Measurements from ENCODE around the gene SNED1.

DNA sequence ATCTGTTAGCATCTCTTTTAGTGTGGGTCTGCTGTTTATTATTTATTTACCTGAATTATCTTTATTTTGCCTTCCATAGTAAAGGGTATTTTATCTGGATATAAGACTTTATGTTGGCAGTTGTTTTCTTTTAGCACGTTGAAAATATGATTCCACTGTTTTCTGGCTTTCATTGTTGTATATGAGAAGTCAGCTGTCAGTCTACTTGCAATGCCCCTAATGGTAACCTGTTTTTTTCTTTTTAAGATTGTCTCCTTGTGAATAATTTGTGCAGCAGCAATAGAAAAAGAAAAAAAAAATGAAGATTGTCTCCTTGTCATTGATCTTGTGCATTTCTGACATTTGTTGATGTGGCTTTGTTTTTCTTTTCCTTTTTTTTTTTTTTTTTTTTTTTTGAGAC is 27.2 kb downstream of the SNED1 start:
- no peak for TF ChIP-seq EZH2 (IDR thresholded peaks at IDR 0.05; ENCODE audit: low read depth)
- TF ChIP-seq, protein P1, sequence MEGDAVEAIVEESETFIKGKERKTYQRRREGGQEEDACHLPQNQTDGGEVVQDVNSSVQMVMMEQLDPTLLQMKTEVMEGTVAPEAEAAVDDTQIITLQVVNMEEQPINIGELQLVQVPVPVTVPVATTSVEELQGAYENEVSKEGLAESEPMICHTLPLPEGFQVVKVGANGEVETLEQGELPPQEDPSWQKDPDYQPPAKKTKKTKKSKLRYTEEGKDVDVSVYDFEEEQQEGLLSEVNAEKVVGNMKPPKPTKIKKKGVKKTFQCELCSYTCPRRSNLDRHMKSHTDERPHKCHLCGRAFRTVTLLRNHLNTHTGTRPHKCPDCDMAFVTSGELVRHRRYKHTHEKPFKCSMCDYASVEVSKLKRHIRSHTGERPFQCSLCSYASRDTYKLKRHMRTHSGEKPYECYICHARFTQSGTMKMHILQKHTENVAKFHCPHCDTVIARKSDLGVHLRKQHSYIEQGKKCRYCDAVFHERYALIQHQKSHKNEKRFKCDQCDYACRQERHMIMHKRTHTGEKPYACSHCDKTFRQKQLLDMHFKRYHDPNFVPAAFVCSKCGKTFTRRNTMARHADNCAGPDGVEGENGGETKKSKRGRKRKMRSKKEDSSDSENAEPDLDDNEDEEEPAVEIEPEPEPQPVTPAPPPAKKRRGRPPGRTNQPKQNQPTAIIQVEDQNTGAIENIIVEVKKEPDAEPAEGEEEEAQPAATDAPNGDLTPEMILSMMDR (conservative IDR thresholded peaks at IDR 0.05), result no peak

Measured in PC-9 (cell line).